Measurements from ENCODE around the gene MYO3A.

Gene MYO3A

GRCh38 chr10:26173837-26174236, 239.8 kb downstream of the MYO3A start:
- Mint-ChIP-seq H3K4me3 (no peak overlapping the region), H3K4me1 (no peaks in the 10 kb centered on the region), H3K9me3 (no peaks in the 10 kb centered on the region), H3K36me3 (no peaks in the 10 kb centered on the region), H3K27me3 (peaks cover 10% of the 10 kb centered on the region), H3K27ac (no peak overlapping the region)
- ATAC-seq (ENCODE audit: low read depth), result no peak
- no peak for DNase-seq (ENCODE audit: low spot score in 2 of 2)

GRCh38 chr10:26177341-26177740, 243.3 kb downstream of the MYO3A start:
- Mint-ChIP-seq H3K36me3 (no peaks in the 10 kb centered on the region), H3K4me3 (no peak overlapping the region), H3K4me1 (no peaks in the 10 kb centered on the region), H3K27ac (no peak overlapping the region), H3K9me3 (no peaks in the 10 kb centered on the region), H3K27me3 (peaks cover 6% of the 10 kb centered on the region)
- ATAC-seq (ENCODE audit: low read depth) (no peak), DNase-seq (ENCODE audit: low spot score in 2 of 2) (no peak)

DNA sequence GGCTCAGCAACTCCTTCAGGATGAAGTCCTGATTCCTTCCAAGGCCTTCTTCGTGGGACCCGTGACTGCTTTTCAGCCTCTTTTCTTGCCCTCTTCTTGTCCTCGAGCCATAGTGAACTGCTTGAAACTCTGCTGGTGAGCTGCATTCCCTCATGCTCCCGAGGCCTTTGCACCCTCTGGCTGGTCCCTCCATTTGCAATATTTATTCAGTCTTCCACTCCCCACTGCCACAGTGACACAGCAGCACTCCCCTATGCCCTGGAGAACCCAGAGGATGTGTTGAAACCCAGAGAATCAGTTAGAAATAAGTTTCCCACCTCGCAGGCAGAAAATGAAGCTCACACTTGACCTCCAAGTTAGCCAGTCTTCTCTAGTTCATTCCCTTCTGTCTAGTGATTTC, 260.2 kb downstream of the MYO3A start:
- peaks cover 2% of the 10 kb centered on the region for H3K4me1 Mint-ChIP-seq
- H3K36me3 Mint-ChIP-seq, result no peaks in the 10 kb centered on the region
- ATAC-seq (ENCODE audit: low read depth), result no peak
- no peak overlapping the region for H3K27ac Mint-ChIP-seq
- DNase-seq (ENCODE audit: low spot score in 2 of 2), result no peak
- H3K9me3 Mint-ChIP-seq, result peaks cover 6% of the 10 kb centered on the region
- H3K4me3 Mint-ChIP-seq, result no peak overlapping the region
- H3K27me3 Mint-ChIP-seq, result peaks cover 6% of the 10 kb centered on the region

DNA sequence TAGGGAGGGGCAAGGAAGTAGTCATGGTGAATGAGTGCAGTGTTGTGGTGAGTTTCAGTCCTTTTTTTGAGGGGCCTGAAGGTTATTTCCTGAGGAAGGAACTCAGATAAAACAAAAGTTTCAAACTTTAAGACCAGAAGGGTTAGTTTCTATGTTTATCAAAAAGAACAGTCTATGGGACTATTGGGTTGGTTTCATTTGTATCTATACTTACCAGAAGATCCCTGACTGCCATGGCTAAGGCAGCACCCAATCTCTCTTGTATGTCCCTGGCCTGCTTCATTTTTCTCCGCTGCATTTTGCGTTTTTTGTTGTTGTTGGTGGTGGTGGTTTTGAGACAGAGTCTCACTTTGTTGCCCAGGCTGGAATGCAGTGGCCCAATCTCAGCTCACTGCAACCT, 263.2 kb downstream of the MYO3A start:
- DNase-seq (ENCODE audit: low spot score in 2 of 2) (no peak), ATAC-seq (ENCODE audit: low read depth) (no peak)
- Mint-ChIP-seq H3K27ac (no peak overlapping the region), H3K4me3 (no peak overlapping the region), H3K27me3 (peaks cover 2% of the 10 kb centered on the region), H3K4me1 (peaks cover 2% of the 10 kb centered on the region), H3K36me3 (no peaks in the 10 kb centered on the region), H3K9me3 (peaks cover 6% of the 10 kb centered on the region)

DNA sequence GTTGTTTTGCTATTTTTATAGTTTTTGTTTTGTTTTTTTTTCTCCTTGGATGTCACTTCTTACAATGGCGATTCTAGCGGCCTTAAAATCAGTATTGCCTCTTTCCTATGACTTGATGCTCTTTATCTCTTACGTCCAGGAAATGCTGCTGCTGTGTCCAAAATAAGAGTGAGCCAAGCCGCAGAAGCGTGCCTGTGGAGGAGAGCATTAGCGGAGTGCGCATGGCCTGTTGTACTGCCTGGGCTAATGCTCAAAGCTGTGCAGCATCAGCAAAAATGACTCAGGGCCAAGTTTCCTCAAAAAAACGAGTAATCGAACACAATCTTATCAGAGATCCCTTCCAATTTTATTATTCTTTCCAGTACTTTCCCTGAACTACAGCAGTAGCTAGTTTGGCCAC, 264.1 kb downstream of the MYO3A start:
- peaks cover 3% of the 10 kb centered on the region for H3K27me3 Mint-ChIP-seq
- peaks cover 6% of the 10 kb centered on the region for H3K9me3 Mint-ChIP-seq
- H3K27ac Mint-ChIP-seq, result no peak overlapping the region
- ATAC-seq (ENCODE audit: low read depth) (no peak), DNase-seq (ENCODE audit: low spot score in 2 of 2) (no peak)
- H3K4me3 Mint-ChIP-seq, result no peak overlapping the region
- H3K4me1 Mint-ChIP-seq, result peaks cover 2% of the 10 kb centered on the region
- H3K36me3 Mint-ChIP-seq, result no peaks in the 10 kb centered on the region

DNA sequence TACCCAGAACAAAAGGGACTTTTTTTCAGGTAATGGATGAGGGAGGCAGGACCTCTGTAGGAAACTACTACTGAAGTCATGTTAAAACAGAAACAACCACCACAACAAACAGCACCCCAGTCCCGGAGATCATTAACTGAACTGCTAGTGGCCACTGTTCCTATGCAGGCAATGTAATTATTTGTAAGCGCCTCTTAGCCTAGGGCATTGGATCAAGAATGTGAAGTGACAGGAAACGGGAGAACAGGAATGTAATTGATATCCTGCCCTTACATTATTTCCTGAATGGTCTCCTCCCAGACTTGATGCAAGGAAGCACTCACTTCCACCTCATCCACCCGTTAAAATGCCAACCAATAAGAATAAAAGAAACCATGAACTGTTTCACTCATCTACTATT, 265.8 kb downstream of the MYO3A start:
- Mint-ChIP-seq H3K9me3 (peaks cover 6% of the 10 kb centered on the region), H3K4me1 (peaks cover 2% of the 10 kb centered on the region), H3K36me3 (no peaks in the 10 kb centered on the region), H3K27ac (no peak overlapping the region), H3K4me3 (no peak overlapping the region), H3K27me3 (peaks cover 3% of the 10 kb centered on the region)
- ATAC-seq (ENCODE audit: low read depth) (no peak), DNase-seq (ENCODE audit: low spot score in 2 of 2) (no peak)

- H3K9me3 Mint-ChIP-seq, result peaks cover 5% of the 10 kb centered on the region
- peaks cover 2% of the 10 kb centered on the region for H3K36me3 Mint-ChIP-seq
- peaks cover 6% of the 10 kb centered on the region for H3K27me3 Mint-ChIP-seq
- DNase-seq (ENCODE audit: low spot score in 2 of 2) (no peak), ATAC-seq (ENCODE audit: low read depth) (no peak)
- H3K27ac Mint-ChIP-seq, result no peak overlapping the region
- no peak overlapping the region for H3K4me3 Mint-ChIP-seq
- H3K4me1 Mint-ChIP-seq, result no peaks in the 10 kb centered on the region
These were observed 271.2 kb downstream of the MYO3A start for GRCh38 chr10:26205223-26205622.

DNA sequence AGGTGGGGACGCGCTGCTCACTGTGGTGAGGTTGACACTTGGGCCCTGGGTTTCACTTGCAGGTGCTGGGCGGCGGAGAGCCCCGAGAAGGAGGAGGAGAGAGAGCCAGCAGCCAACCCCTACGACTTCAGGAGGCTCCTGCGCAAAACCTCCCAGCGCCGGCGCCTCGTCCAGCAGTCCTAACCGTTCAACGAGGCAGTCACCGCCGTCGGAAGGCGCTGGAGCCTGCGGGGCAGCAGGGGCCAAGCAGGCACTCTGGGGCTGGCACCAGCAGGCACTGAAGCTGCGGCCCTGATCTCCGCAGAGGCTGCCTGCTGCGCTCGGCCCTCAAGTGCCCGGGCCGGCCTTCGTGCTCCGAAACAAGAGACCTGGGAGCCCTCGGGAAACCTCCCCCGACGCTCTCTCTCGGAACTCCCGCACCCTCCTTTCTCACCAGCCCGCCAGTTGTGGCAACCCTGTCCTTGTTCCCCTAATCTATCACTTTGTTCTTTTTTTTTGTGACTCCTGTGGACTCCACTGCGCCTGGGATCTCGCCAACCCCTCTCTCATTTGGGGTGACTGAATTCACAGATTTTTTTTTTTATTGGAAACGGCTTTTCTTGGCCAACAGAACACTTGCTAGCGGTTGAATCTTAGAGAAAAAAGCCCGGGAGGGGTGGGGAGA, 277.9 kb downstream of the MYO3A start:
- Mint-ChIP-seq H3K27ac (no peak overlapping the region), H3K4me1 (peaks cover 7% of the 10 kb centered on the region), H3K27me3 (peaks cover 21% of the 10 kb centered on the region), H3K9me3 (peaks cover 5% of the 10 kb centered on the region), H3K36me3 (peaks cover 2% of the 10 kb centered on the region), H3K4me3 (no peak overlapping the region)
- DNase-seq (ENCODE audit: low spot score in 2 of 2) (no peak), ATAC-seq (ENCODE audit: low read depth) (no peak)

DNA sequence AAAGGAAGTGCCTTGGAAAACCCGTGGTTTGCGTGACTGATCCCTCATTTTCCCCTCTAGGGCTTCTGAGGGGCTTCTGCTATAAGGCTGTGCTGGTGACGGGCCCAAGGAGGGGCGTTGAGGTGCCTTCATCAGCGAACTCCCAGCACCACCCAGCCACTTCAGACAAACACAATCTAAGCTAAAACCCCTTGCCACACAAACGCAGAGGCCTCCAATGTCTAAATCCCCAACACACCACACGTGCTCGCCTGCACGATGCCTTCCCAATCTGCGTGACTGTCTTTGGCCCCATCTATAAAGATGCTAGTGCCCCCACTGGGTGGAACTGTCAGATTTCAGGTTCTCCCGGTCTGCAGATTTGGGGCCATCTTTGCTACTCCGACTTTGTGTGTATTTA, 278.5 kb downstream of the MYO3A start:
- no peak overlapping the region for H3K27ac Mint-ChIP-seq
- DNase-seq (ENCODE audit: low spot score in 2 of 2) (no peak), ATAC-seq (ENCODE audit: low read depth) (no peak)
- no peak overlapping the region for H3K4me3 Mint-ChIP-seq
- peaks cover 23% of the 10 kb centered on the region for H3K27me3 Mint-ChIP-seq
- peaks cover 7% of the 10 kb centered on the region for H3K4me1 Mint-ChIP-seq
- no peaks in the 10 kb centered on the region for H3K36me3 Mint-ChIP-seq
- H3K9me3 Mint-ChIP-seq, result peaks cover under 1% of the 10 kb centered on the region

DNA sequence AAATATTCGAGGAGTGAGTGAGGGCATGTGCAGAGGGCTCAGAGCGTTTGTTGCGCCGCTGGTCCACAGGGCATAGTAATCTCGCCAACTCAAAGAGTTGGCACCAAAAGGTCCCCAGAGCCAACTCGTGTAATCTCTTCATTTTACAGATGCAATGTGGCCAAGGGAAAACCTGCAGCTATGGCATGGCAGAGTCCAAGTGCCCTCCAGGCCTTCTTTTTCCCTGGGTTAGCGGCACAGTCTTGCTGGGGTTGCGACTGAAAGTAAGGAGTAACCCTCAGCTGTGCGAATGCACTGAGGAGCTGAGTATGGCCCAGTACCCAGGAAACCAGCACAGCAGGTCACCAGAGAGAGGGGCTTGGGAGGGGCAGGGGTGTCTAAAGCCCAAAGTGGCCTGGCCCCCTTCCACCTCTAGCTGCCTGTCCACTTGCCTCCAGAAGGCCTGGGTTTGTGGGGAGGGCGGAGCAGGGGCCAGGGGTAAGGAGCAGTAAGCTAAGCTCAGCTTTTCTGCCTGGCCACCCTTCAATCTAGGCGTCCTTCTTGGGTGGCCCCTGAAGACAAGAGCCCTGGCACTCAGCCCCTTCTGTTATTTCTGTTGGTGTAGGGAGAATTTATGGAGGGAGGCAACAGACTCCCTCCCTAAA, 279.2 kb downstream of the MYO3A start:
- no peaks in the 10 kb centered on the region for H3K9me3 Mint-ChIP-seq
- peaks cover 7% of the 10 kb centered on the region for H3K4me1 Mint-ChIP-seq
- no peaks in the 10 kb centered on the region for H3K36me3 Mint-ChIP-seq
- DNase-seq (ENCODE audit: low spot score in 2 of 2) (no peak), ATAC-seq (ENCODE audit: low read depth) (no peak)
- H3K27ac Mint-ChIP-seq, result no peak overlapping the region
- no peak overlapping the region for H3K4me3 Mint-ChIP-seq
- H3K27me3 Mint-ChIP-seq, result peaks cover 23% of the 10 kb centered on the region

DNA sequence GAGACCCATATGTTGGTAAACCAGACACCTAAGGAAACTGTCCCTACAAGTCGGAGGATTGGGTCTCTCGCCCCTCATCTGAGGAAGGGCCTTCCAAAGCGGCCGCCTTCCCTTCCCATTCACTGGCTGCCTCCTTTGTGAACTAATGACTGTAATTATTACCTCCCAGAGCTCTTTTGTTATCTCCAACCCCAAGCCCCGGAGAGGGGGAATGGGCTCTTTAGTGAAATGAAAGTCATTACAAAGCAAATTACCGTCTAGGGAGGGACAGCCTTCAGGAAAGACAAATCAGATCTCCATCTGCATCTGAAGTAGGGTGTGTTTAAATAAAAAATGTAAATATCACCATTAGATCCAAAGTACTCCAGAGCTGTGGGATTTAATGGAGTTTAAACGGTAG, 280.0 kb downstream of the MYO3A start:
- no peaks in the 10 kb centered on the region for H3K36me3 Mint-ChIP-seq
- no peak for DNase-seq (ENCODE audit: low spot score in 2 of 2)
- peaks cover 11% of the 10 kb centered on the region for H3K4me1 Mint-ChIP-seq
- no peak for ATAC-seq (ENCODE audit: low read depth)
- H3K27ac Mint-ChIP-seq, result no peak overlapping the region
- peaks cover 27% of the 10 kb centered on the region for H3K27me3 Mint-ChIP-seq
- H3K4me3 Mint-ChIP-seq, result no peak overlapping the region
- H3K9me3 Mint-ChIP-seq, result no peaks in the 10 kb centered on the region

- DNase-seq (ENCODE audit: low spot score in 2 of 2) (no peak), ATAC-seq (ENCODE audit: low read depth) (no peak)
- Mint-ChIP-seq H3K4me1 (peaks cover 11% of the 10 kb centered on the region), H3K27ac (no peak overlapping the region), H3K36me3 (no peaks in the 10 kb centered on the region), H3K27me3 (peaks cover 31% of the 10 kb centered on the region), H3K9me3 (no peaks in the 10 kb centered on the region), H3K4me3 (peak overlapping the region; percentile 64)
These were observed 280.7 kb downstream of the MYO3A start for GRCh38 chr10:26214551-26215395.

DNA sequence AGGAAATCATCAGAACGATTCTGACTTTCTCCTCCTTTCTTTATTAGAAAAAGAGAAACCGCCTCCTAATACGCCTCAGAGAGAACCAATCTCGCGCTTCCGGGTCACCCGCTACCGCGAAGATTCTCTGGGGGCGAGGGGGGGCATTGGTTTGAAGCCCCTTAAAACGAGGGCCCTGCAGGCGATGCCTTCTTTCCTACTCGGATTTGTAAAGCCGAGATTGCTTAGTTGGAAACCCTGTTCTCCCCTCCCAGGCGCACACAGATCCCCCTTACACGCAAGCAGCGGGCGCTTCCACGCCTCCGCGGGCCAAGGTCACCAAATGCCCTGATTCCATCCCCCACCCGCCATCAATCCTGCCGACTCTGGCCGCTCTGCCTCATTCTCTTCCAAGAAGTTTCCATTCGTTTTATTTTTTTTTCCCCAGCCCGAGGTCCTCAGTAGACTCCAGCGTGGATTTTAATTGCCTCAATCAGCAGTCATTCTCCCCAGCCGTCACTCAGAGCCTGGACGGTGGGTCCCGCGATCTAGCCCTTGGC, 281.4 kb downstream of the MYO3A start:
- Mint-ChIP-seq H3K4me1 (peaks cover 11% of the 10 kb centered on the region), H3K27ac (no peak overlapping the region), H3K9me3 (no peaks in the 10 kb centered on the region), H3K4me3 (peak overlapping the region; percentile 68), H3K27me3 (peaks cover 36% of the 10 kb centered on the region), H3K36me3 (no peaks in the 10 kb centered on the region)
- DNase-seq (ENCODE audit: low spot score in 2 of 2) (no peak), ATAC-seq (ENCODE audit: low read depth) (no peak)

DNA sequence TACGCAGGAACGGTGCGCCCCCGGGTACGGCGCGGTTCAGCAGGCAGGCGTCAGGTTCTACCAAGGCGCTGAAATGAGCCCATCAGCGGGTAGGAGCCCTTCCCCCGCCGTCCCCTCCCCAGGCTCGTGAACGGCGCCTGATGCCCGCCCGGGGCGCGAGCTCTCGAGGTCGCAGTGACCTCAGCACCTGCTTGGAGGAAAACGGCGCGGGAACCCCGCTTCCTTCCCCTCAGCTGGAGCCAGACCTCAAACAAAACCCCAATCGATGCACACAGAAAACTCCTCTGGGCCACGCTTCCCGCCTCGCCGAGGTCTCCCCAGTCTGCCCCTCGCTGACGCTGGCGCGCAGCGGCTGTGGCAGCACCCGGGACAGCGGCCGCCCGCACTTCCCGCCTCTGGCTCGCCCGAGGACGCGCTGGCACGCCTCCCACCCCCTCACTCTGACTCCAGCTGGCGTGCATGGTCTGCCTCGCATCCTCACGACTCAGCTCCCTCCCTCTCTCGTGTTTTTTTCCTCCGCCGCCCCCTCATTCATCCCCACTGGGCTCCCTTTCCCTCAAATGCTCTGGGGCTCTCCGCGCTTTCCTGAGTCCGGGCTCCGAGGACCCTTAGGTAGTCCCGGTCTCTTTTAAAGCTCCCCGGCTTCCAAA, 282.0 kb downstream of the MYO3A start:
- ATAC-seq (ENCODE audit: low read depth) (peak; percentile 26), DNase-seq (ENCODE audit: low spot score in 2 of 2) (no peak)
- Mint-ChIP-seq H3K27ac (no peak overlapping the region), H3K9me3 (no peaks in the 10 kb centered on the region), H3K36me3 (no peaks in the 10 kb centered on the region), H3K4me1 (peaks cover 11% of the 10 kb centered on the region), H3K27me3 (peaks cover 38% of the 10 kb centered on the region), H3K4me3 (peak overlapping the region; percentile 79)

All from memory B cell (primary cell).